ENCODE measurements around the gene IL18BP.

Gene IL18BP

DNA sequence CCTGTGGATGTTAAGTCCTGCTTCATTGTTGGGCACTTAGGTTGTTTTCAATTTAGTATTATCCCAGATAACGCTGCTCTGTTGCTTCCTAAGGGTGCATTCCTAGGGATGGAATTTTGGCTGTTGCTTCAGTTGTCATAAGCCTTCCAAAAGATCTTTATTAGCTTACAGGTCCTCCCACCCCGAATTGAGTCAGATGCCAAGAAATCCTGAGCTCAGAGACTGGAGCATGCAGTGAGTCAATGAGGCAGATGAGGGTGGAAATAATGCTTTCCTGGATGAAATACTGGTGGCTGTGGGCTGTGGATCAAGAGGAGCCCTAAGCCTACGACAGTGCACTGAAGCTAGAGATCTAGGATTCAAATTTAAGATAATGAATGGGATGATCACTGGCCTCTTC is 10.7 kb upstream of the IL18BP start:
- no peak overlapping the region for H3K4me2 ChIP-seq (ENCODE audit: low read depth, low read length, poor library complexity, severe bottlenecking)
- no peak overlapping the region for H3K9ac ChIP-seq (ENCODE audit: low read length)
- peaks cover 16% of the 10 kb centered on the region for H3F3A ChIP-seq (ENCODE audit: insufficient read depth)
- H3K36me3 ChIP-seq (ENCODE audit: low read length): no peaks in the 10 kb centered on the region
- no peak overlapping the region for H3K4me3 ChIP-seq (ENCODE audit: insufficient read depth, low read length, poor library complexity, severe bottlenecking)
- H3K27ac ChIP-seq (ENCODE audit: low read depth, low read length): no peak overlapping the region
- no peaks in the 10 kb centered on the region for H4K20me1 ChIP-seq (ENCODE audit: low read depth, low read length)
- no peaks in the 10 kb centered on the region for H3K9me3 ChIP-seq (ENCODE audit: insufficient read depth, low read length)
- no peak for TF ChIP-seq EZH2phosphoT487 (conservative IDR thresholded peaks at IDR 0.05; ENCODE audit: low read length)
- H3K27me3 ChIP-seq (ENCODE audit: low read length): no peaks in the 10 kb centered on the region
- no peaks in the 10 kb centered on the region for H3K79me2 ChIP-seq (ENCODE audit: insufficient read depth, low read length)
- H3K9me2 ChIP-seq (replicated peaks; ENCODE audit: insufficient read depth, low read length): no peaks in the 10 kb centered on the region
- no peak overlapping the region for H2AFZ ChIP-seq (ENCODE audit: low read depth, low read length, severe bottlenecking)

DNA sequence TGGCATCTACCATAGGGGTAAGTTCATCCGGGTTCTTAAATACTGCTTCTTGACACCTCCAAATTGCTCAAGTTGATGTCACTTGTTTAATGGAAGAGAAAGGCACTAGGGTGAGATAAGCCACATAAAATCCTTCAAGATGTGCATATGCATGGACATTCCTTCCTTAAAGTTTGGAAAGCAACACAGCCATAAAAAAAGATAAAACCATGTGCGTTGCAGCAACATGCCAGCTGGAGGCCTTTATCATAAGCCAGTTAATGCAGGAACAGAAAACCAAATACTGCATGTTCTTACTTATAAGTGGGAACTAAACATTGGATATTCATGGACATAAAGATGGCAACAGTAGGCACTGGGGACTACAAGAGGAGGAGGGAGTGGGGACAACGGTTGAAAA is 8.0 kb upstream of the IL18BP start:
- Histone ChIP-seq H3K9me2 (replicated peaks; ENCODE audit: insufficient read depth, low read length) (no peaks in the 10 kb centered on the region), H2AFZ (ENCODE audit: low read depth, low read length, severe bottlenecking) (no peak overlapping the region), H3K4me3 (ENCODE audit: insufficient read depth, low read length, poor library complexity, severe bottlenecking) (no peak overlapping the region), H3K27me3 (ENCODE audit: low read length) (no peaks in the 10 kb centered on the region), H3K36me3 (ENCODE audit: low read length) (no peaks in the 10 kb centered on the region), H3K9ac (ENCODE audit: low read length) (no peak overlapping the region), H4K20me1 (ENCODE audit: low read depth, low read length) (no peaks in the 10 kb centered on the region), H3K27ac (ENCODE audit: low read depth, low read length) (no peak overlapping the region), H3K9me3 (ENCODE audit: insufficient read depth, low read length) (no peaks in the 10 kb centered on the region), H3F3A (ENCODE audit: insufficient read depth) (peaks cover 16% of the 10 kb centered on the region), H3K79me2 (ENCODE audit: insufficient read depth, low read length) (no peaks in the 10 kb centered on the region), H3K4me2 (ENCODE audit: low read depth, low read length, poor library complexity, severe bottlenecking) (no peak overlapping the region)
- TF ChIP-seq EZH2phosphoT487 (conservative IDR thresholded peaks at IDR 0.05; ENCODE audit: low read length): no peak
- TF ChIP-seq, protein P1, sequence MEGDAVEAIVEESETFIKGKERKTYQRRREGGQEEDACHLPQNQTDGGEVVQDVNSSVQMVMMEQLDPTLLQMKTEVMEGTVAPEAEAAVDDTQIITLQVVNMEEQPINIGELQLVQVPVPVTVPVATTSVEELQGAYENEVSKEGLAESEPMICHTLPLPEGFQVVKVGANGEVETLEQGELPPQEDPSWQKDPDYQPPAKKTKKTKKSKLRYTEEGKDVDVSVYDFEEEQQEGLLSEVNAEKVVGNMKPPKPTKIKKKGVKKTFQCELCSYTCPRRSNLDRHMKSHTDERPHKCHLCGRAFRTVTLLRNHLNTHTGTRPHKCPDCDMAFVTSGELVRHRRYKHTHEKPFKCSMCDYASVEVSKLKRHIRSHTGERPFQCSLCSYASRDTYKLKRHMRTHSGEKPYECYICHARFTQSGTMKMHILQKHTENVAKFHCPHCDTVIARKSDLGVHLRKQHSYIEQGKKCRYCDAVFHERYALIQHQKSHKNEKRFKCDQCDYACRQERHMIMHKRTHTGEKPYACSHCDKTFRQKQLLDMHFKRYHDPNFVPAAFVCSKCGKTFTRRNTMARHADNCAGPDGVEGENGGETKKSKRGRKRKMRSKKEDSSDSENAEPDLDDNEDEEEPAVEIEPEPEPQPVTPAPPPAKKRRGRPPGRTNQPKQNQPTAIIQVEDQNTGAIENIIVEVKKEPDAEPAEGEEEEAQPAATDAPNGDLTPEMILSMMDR (IDR thresholded peaks at IDR 0.05; ENCODE audit: insufficient read depth, low read length, poor library complexity, severe bottlenecking): no peak

DNA sequence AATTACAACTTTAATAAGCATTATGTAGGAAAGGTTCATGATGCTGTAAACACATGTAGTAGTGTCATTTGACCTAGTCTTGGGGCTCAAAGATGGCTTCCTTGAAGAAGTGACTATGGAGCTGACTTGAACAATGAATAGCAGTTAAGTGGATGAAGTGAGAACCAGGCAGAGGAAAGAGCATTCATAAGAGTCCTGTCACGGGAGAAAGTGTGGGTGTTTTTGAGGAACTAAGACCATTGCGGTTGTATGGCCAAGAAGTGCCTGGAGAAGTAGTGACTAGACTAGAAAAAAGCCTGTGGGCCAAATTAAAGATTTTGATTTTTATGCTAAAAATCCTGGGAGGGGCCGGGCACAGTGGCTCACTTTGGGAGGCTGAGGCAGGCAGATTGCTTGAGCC is 7.2 kb upstream of the IL18BP start:
- no peaks in the 10 kb centered on the region for H3K79me2 ChIP-seq (ENCODE audit: insufficient read depth, low read length)
- no peaks in the 10 kb centered on the region for H3K27me3 ChIP-seq (ENCODE audit: low read length)
- TF ChIP-seq EZH2phosphoT487 (conservative IDR thresholded peaks at IDR 0.05; ENCODE audit: low read length): no peak
- TF ChIP-seq, protein P1 (IDR thresholded peaks at IDR 0.05; ENCODE audit: insufficient read depth, low read length, poor library complexity, severe bottlenecking): no peak
- H3K4me3 ChIP-seq (ENCODE audit: insufficient read depth, low read length, poor library complexity, severe bottlenecking): no peak overlapping the region
- no peaks in the 10 kb centered on the region for H3K9me2 ChIP-seq (replicated peaks; ENCODE audit: insufficient read depth, low read length)
- H3K9ac ChIP-seq (ENCODE audit: low read length): no peak overlapping the region
- no peaks in the 10 kb centered on the region for H3K9me3 ChIP-seq (ENCODE audit: insufficient read depth, low read length)
- H3K4me2 ChIP-seq (ENCODE audit: low read depth, low read length, poor library complexity, severe bottlenecking): peak overlapping the region; percentile 19
- H3F3A ChIP-seq (ENCODE audit: insufficient read depth): peaks cover 16% of the 10 kb centered on the region
- H4K20me1 ChIP-seq (ENCODE audit: low read depth, low read length): no peaks in the 10 kb centered on the region
- H3K27ac ChIP-seq (ENCODE audit: low read depth, low read length): peak overlapping the region; percentile 53
- H3K36me3 ChIP-seq (ENCODE audit: low read length): no peaks in the 10 kb centered on the region
- H2AFZ ChIP-seq (ENCODE audit: low read depth, low read length, severe bottlenecking): no peak overlapping the region

DNA sequence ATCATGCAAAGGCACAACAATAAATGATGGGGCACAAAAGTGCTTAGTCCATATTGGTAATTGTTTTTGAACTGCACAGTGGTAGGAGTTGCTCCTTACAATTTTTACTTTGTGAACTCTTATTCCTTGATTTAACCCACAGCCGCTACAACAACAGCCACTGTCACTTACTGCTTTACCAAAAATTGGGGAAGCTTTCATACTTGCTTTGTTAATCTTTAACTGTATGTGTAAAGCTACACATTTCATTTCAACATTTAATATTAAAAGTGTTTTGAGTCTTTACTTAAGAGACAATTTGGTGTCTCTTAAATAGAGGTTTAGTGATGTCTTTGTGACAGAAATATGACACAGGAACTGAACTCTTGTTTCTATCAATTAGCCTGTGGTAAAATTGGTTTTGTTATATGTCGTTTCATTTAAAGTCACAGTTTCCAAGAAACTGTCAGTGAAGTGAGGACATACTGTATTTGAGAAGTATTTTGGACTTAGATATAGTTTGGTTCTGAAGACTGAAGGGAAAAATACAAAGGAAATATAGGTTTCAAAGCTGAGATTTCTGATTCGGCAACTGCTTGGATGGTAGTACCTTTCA is 6.5 kb upstream of the IL18BP start:
- no peaks in the 10 kb centered on the region for H3K79me2 ChIP-seq (ENCODE audit: insufficient read depth, low read length)
- no peaks in the 10 kb centered on the region for H3K9me3 ChIP-seq (ENCODE audit: insufficient read depth, low read length)
- no peak overlapping the region for H2AFZ ChIP-seq (ENCODE audit: low read depth, low read length, severe bottlenecking)
- TF ChIP-seq EZH2phosphoT487 (conservative IDR thresholded peaks at IDR 0.05; ENCODE audit: low read length): no peak
- TF ChIP-seq, protein P1 (IDR thresholded peaks at IDR 0.05; ENCODE audit: insufficient read depth, low read length, poor library complexity, severe bottlenecking): no peak
- no peaks in the 10 kb centered on the region for H4K20me1 ChIP-seq (ENCODE audit: low read depth, low read length)
- H3K4me3 ChIP-seq (ENCODE audit: insufficient read depth, low read length, poor library complexity, severe bottlenecking): no peak overlapping the region
- no peaks in the 10 kb centered on the region for H3K36me3 ChIP-seq (ENCODE audit: low read length)
- H3F3A ChIP-seq (ENCODE audit: insufficient read depth): peaks cover 16% of the 10 kb centered on the region
- H3K9me2 ChIP-seq (replicated peaks; ENCODE audit: insufficient read depth, low read length): no peaks in the 10 kb centered on the region
- peak overlapping the region; percentile 53 for H3K27ac ChIP-seq (ENCODE audit: low read depth, low read length)
- no peaks in the 10 kb centered on the region for H3K27me3 ChIP-seq (ENCODE audit: low read length)
- H3K4me2 ChIP-seq (ENCODE audit: low read depth, low read length, poor library complexity, severe bottlenecking): peak overlapping the region; percentile 19
- H3K9ac ChIP-seq (ENCODE audit: low read length): no peak overlapping the region
